Progenitor cell of endocrine pancreas (in vitro differentiated cells): ENCODE data around the gene TGFA. TPM values are rescaled to one million over a fixed set of nuclear protein-coding genes. Genes with fewer than 3 reads are reported as not detected.

Experiments
- DNase-seq: peaks from one replicate; pipeline ENCODE4 v3.0.0; 2021; ENCODE audit warnings: low spot score; ENCODE audit not compliant: unreplicated experiment
- H3K27ac Mint-ChIP-seq: 2 replicates; pipeline ENCODE4 v1.8.0; 2021; ENCODE audit warnings: mild to moderate bottlenecking, moderate library complexity, mixed read lengths
- H3K27me3 Mint-ChIP-seq: 2 replicates; pipeline ENCODE4 v1.8.0; 2021; ENCODE audit warnings: mixed read lengths
- H3K36me3 Mint-ChIP-seq: 2 replicates; pipeline ENCODE4 v1.8.0; 2022; ENCODE audit warnings: mixed read lengths; ENCODE audit not compliant: insufficient read depth
- H3K4me1 Mint-ChIP-seq: 2 replicates; pipeline ENCODE4 v1.8.0; 2021; ENCODE audit warnings: low read depth, mixed read lengths
- H3K4me3 Mint-ChIP-seq: 2 replicates; pipeline ENCODE4 v1.8.0; 2021; ENCODE audit warnings: low read depth, mild to moderate bottlenecking, moderate library complexity, mixed read lengths
- H3K9me3 Mint-ChIP-seq: 2 replicates; pipeline ENCODE4 v1.8.0; 2021; ENCODE audit warnings: low read depth, mixed read lengths
- CTCF ChIP-seq: fragments of 200-600 bp; sonication (generic); IDR thresholded peaks from one replicate; pipeline ENCODE4 v1.5.0; 2021; ENCODE audit warnings: antibody characterized with exemption, mild to moderate bottlenecking; ENCODE audit not compliant: unreplicated experiment
- total RNA-seq: library from RNA; stranded (reverse); gene quantifications from 2 replicates; pipeline ENCODE4 v1.2.1, GENCODE V29; 2021

The TGFA gene
- total RNA-seq, 1 donor from 2014 or later = 3.0 TPM

GRCh38 chr2:70554338-70554892, 789 bp upstream of the TGFA start:
- Mint-ChIP-seq H3K36me3 (no peaks in the 10 kb centered on the region), H3K27me3 (peaks cover 36% of the 10 kb centered on the region), H3K9me3 (no peaks in the 10 kb centered on the region), H3K27ac (no peak overlapping the region), H3K4me1 (peaks cover 36% of the 10 kb centered on the region), H3K4me3 (peak overlapping the region; percentile 69)
- peak; percentile 11 for TF ChIP-seq CTCF
- DNase-seq = no peak

GRCh38 chr2:70553334-70553583, 367 bp downstream of the TGFA start:
- peak overlapping the region; percentile 90 for H3K27ac Mint-ChIP-seq
- H3K4me3 Mint-ChIP-seq = peak overlapping the region; percentile 89
- H3K9me3 Mint-ChIP-seq = no peaks in the 10 kb centered on the region
- peaks cover 36% of the 10 kb centered on the region for H3K4me1 Mint-ChIP-seq
- peaks cover 47% of the 10 kb centered on the region for H3K27me3 Mint-ChIP-seq
- no peaks in the 10 kb centered on the region for H3K36me3 Mint-ChIP-seq
- no peak for DNase-seq
- no peak for TF ChIP-seq CTCF

- H3K27ac Mint-ChIP-seq = peak overlapping the region; percentile 90
- peaks cover 31% of the 10 kb centered on the region for H3K4me1 Mint-ChIP-seq
- TF ChIP-seq CTCF = no peak
- H3K9me3 Mint-ChIP-seq = no peaks in the 10 kb centered on the region
- no peak for DNase-seq
- H3K4me3 Mint-ChIP-seq = peak overlapping the region; percentile 89
- peaks cover 51% of the 10 kb centered on the region for H3K27me3 Mint-ChIP-seq
- no peaks in the 10 kb centered on the region for H3K36me3 Mint-ChIP-seq
Measured at GRCh38 chr2:70552501-70553333, 909 bp downstream of the TGFA start.

DNA sequence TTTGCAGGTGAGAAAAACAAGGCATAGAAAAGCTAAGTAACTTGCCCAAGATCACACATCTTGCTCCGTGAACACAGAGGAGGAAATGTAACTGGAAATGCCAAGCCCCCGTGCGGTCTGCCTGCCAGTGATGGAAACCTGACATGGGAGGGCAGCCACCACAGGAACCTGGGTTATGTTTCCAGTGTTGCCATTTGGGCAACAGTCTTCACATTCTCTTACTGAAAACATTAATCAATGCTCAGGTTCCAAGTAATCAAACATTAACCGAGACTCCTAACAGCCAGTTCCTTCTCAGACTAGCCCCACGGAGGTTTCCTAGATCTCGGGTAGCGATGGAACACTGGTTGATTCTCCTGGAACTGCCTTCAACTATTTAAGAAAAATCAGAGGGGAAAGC, 2.5 kb downstream of the TGFA start:
- Mint-ChIP-seq H3K27ac (no peak overlapping the region), H3K4me1 (peaks cover 20% of the 10 kb centered on the region)

GRCh38 chr2:70549962-70550361, 3.7 kb downstream of the TGFA start:
- Mint-ChIP-seq H3K36me3 (no peaks in the 10 kb centered on the region), H3K27ac (no peak overlapping the region), H3K4me1 (peaks cover 20% of the 10 kb centered on the region), H3K27me3 (peaks cover 53% of the 10 kb centered on the region), H3K4me3 (no peak overlapping the region), H3K9me3 (no peaks in the 10 kb centered on the region)
- no peak for DNase-seq
- no peak for TF ChIP-seq CTCF

More for the DNA sequence above, 2.5 kb downstream of the TGFA start:
- Mint-ChIP-seq H3K9me3 (no peaks in the 10 kb centered on the region), H3K4me3 (peak overlapping the region; percentile 42), H3K36me3 (no peaks in the 10 kb centered on the region), H3K27me3 (peaks cover 51% of the 10 kb centered on the region)
- no peak for TF ChIP-seq CTCF
- DNase-seq = no peak
